Measurements from ENCODE around the gene KRT40.

KRT40 gene

GRCh38 chr17:40993839-40994238 lies 9.7 kb upstream of the KRT40 start, which contains the start of gene KRTAP3-3:
Gene KRTAP3-3 (minus strand): TSS chr17:40994164. CDS start chr17:40994097, 67 bp downstream.
- no peak for DNase-seq (ENCODE audit: low spot score)
- no peaks in the 10 kb centered on the region for H3K36me3 ChIP-seq (replicated peaks in 1 of 2; ENCODE audit: control insufficient read depth in 2 of 2, insufficient read depth in 2 of 2, low read length in 2 of 2)
- H2AK5ac ChIP-seq (ENCODE audit: low read depth, low read length): no peak within 1 kb of the TSS
- no peak within 1 kb of the TSS for H3K27ac ChIP-seq (replicated peaks; ENCODE audit: low read length)
- H3K4me1 ChIP-seq (ENCODE audit: control insufficient read depth in 2 of 2, insufficient read depth in 1 of 2, low read depth in 1 of 2, low read length in 2 of 2): peaks cover 0 to 2% of the 10 kb centered on the region in 2 donors
- WGBS, 2 donors (ENCODE audit: extremely low coverage in 2 of 2, insufficient read length in 2 of 2, insufficient replicate concordance in 1 of 2): no CpG with 5 or more reads among the region's 4 CpGs
- H3K4me3 ChIP-seq (ENCODE audit: low read length in 2 of 2): no peak within 1 kb of the TSS
- no peaks in the 10 kb centered on the region for H3K9me3 ChIP-seq (replicated peaks in 1 of 2; ENCODE audit: control insufficient read depth in 2 of 2, insufficient read depth in 1 of 2, low read depth in 1 of 2, low read length in 2 of 2)
- no peak within 1 kb of the TSS for H2BK120ac ChIP-seq (ENCODE audit: low read depth, low read length)
- no peak within 1 kb of the TSS for H2BK12ac ChIP-seq (ENCODE audit: low read length)
- H2BK15ac ChIP-seq (ENCODE audit: low read length): no peak within 1 kb of the TSS
- no peak within 1 kb of the TSS for H3K14ac ChIP-seq (ENCODE audit: low read length)
- H2AFZ ChIP-seq (ENCODE audit: low read length): no peak within 1 kb of the TSS
- peaks cover 0 to 3% (median 0%) of the 10 kb centered on the region in 3 experiments for H3K27me3 ChIP-seq (ENCODE audit: control insufficient read depth in 3 of 3, insufficient read depth in 3 of 3, low read depth in 1 of 3, low read length in 3 of 3)
- no peak within 1 kb of the TSS for H4K91ac ChIP-seq (ENCODE audit: low read depth, low read length, poor library complexity)
- H3K23ac ChIP-seq (ENCODE audit: low read depth, low read length, poor library complexity): no peak within 1 kb of the TSS
- H4K8ac ChIP-seq (ENCODE audit: low read depth, low read length): no peak within 1 kb of the TSS
- no peak within 1 kb of the TSS for H3K4ac ChIP-seq (ENCODE audit: low read length)
- no peak within 1 kb of the TSS for H2BK5ac ChIP-seq (ENCODE audit: low read length)
- H3K4me2 ChIP-seq (ENCODE audit: insufficient read depth, low read length, poor library complexity, severe bottlenecking): no peak within 1 kb of the TSS
- no peak within 1 kb of the TSS for H3K9ac ChIP-seq (ENCODE audit: low read depth, low read length, poor library complexity)
- H3K79me1 ChIP-seq (ENCODE audit: low read depth, low read length): no peaks in the 10 kb centered on the region
- peak within 1 kb of the TSS; percentile 80 for H3K18ac ChIP-seq (ENCODE audit: low read length)

GRCh38 chr17:40993084-40993483 lies 9.0 kb upstream of the KRT40 start:
- Histone ChIP-seq H2BK120ac (ENCODE audit: low read depth, low read length) (no peak overlapping the region), H3K27ac (replicated peaks; ENCODE audit: low read length) (no peak overlapping the region), H2BK15ac (ENCODE audit: low read length) (no peak overlapping the region), H3K4me3 (ENCODE audit: low read length in 2 of 2) (no peak overlapping the region), H3K9ac (ENCODE audit: low read depth, low read length, poor library complexity) (no peak overlapping the region), H3K27me3 (ENCODE audit: control insufficient read depth in 3 of 3, insufficient read depth in 3 of 3, low read depth in 1 of 3, low read length in 3 of 3) (peaks cover 0 to 3% (median 0%) of the 10 kb centered on the region in 3 experiments), H3K36me3 (replicated peaks in 1 of 2; ENCODE audit: control insufficient read depth in 2 of 2, insufficient read depth in 2 of 2, low read length in 2 of 2) (no peaks in the 10 kb centered on the region), H3K4me2 (ENCODE audit: insufficient read depth, low read length, poor library complexity, severe bottlenecking) (no peak overlapping the region), H2BK5ac (ENCODE audit: low read length) (no peak overlapping the region), H3K18ac (ENCODE audit: low read length) (no peak overlapping the region), H2BK12ac (ENCODE audit: low read length) (no peak overlapping the region), H3K4ac (ENCODE audit: low read length) (no peak overlapping the region), H3K4me1 (ENCODE audit: control insufficient read depth in 2 of 2, insufficient read depth in 1 of 2, low read depth in 1 of 2, low read length in 2 of 2) (peaks cover 0 to 2% of the 10 kb centered on the region in 2 donors), H3K23ac (ENCODE audit: low read depth, low read length, poor library complexity) (no peak overlapping the region), H4K8ac (ENCODE audit: low read depth, low read length) (no peak overlapping the region), H3K9me3 (replicated peaks in 1 of 2; ENCODE audit: control insufficient read depth in 2 of 2, insufficient read depth in 1 of 2, low read depth in 1 of 2, low read length in 2 of 2) (no peaks in the 10 kb centered on the region), H3K79me1 (ENCODE audit: low read depth, low read length) (no peaks in the 10 kb centered on the region), H2AK5ac (ENCODE audit: low read depth, low read length) (no peak overlapping the region), H2AFZ (ENCODE audit: low read length) (no peak overlapping the region), H4K91ac (ENCODE audit: low read depth, low read length, poor library complexity) (no peak overlapping the region), H3K14ac (ENCODE audit: low read length) (no peak overlapping the region)
- no peak for DNase-seq (ENCODE audit: low spot score)
- WGBS, 2 donors (ENCODE audit: extremely low coverage in 2 of 2, insufficient read length in 2 of 2, insufficient replicate concordance in 1 of 2): no CpG with 5 or more reads among the region's 2 CpGs

- Histone ChIP-seq H2AFZ (ENCODE audit: low read length) (no peak overlapping the region), H3K36me3 (replicated peaks in 1 of 2; ENCODE audit: control insufficient read depth in 2 of 2, insufficient read depth in 2 of 2, low read length in 2 of 2) (no peaks in the 10 kb centered on the region), H2BK5ac (ENCODE audit: low read length) (no peak overlapping the region), H3K14ac (ENCODE audit: low read length) (no peak overlapping the region), H4K91ac (ENCODE audit: low read depth, low read length, poor library complexity) (no peak overlapping the region), H3K79me1 (ENCODE audit: low read depth, low read length) (no peaks in the 10 kb centered on the region), H3K9me3 (replicated peaks in 1 of 2; ENCODE audit: control insufficient read depth in 2 of 2, insufficient read depth in 1 of 2, low read depth in 1 of 2, low read length in 2 of 2) (no peaks in the 10 kb centered on the region), H3K9ac (ENCODE audit: low read depth, low read length, poor library complexity) (no peak overlapping the region), H3K27ac (replicated peaks; ENCODE audit: low read length) (no peak overlapping the region), H3K4me2 (ENCODE audit: insufficient read depth, low read length, poor library complexity, severe bottlenecking) (no peak overlapping the region), H3K4me3 (ENCODE audit: low read length in 2 of 2) (no peak overlapping the region), H3K23ac (ENCODE audit: low read depth, low read length, poor library complexity) (no peak overlapping the region), H3K4me1 (ENCODE audit: control insufficient read depth in 2 of 2, insufficient read depth in 1 of 2, low read depth in 1 of 2, low read length in 2 of 2) (peaks cover 0 to 2% of the 10 kb centered on the region in 2 donors), H2BK12ac (ENCODE audit: low read length) (no peak overlapping the region), H2BK15ac (ENCODE audit: low read length) (no peak overlapping the region), H3K4ac (ENCODE audit: low read length) (no peak overlapping the region), H3K18ac (ENCODE audit: low read length) (no peak overlapping the region), H4K8ac (ENCODE audit: low read depth, low read length) (no peak overlapping the region), H3K27me3 (ENCODE audit: control insufficient read depth in 3 of 3, insufficient read depth in 3 of 3, low read depth in 1 of 3, low read length in 3 of 3) (peaks cover 0 to 3% (median 0%) of the 10 kb centered on the region in 3 experiments), H2AK5ac (ENCODE audit: low read depth, low read length) (no peak overlapping the region), H2BK120ac (ENCODE audit: low read depth, low read length) (no peak overlapping the region)
- WGBS, 2 donors (ENCODE audit: extremely low coverage in 2 of 2, insufficient read length in 2 of 2, insufficient replicate concordance in 1 of 2): no CpG with 5 or more reads among the region's 3 CpGs
- no peak for DNase-seq (ENCODE audit: low spot score)
Measured at GRCh38 chr17:40992666-40993065, 8.5 kb upstream of the KRT40 start.

GRCh38 chr17:40986920-40987319 lies 2.8 kb upstream of the KRT40 start:
- Histone ChIP-seq H4K8ac (ENCODE audit: low read depth, low read length) (no peak overlapping the region), H3K14ac (ENCODE audit: low read length) (no peak overlapping the region), H3K23ac (ENCODE audit: low read depth, low read length, poor library complexity) (no peak overlapping the region), H2BK120ac (ENCODE audit: low read depth, low read length) (no peak overlapping the region), H3K36me3 (replicated peaks in 1 of 2; ENCODE audit: control insufficient read depth in 2 of 2, insufficient read depth in 2 of 2, low read length in 2 of 2) (no peaks in the 10 kb centered on the region), H3K4me1 (ENCODE audit: control insufficient read depth in 2 of 2, insufficient read depth in 1 of 2, low read depth in 1 of 2, low read length in 2 of 2) (peaks cover 0 to 2% of the 10 kb centered on the region in 2 donors), H2AFZ (ENCODE audit: low read length) (no peak overlapping the region), H3K9ac (ENCODE audit: low read depth, low read length, poor library complexity) (no peak overlapping the region), H2AK5ac (ENCODE audit: low read depth, low read length) (no peak overlapping the region), H3K27me3 (ENCODE audit: control insufficient read depth in 3 of 3, insufficient read depth in 3 of 3, low read depth in 1 of 3, low read length in 3 of 3) (no peaks in the 10 kb centered on the region), H2BK15ac (ENCODE audit: low read length) (no peak overlapping the region), H3K79me1 (ENCODE audit: low read depth, low read length) (no peaks in the 10 kb centered on the region), H3K18ac (ENCODE audit: low read length) (no peak overlapping the region), H3K4me2 (ENCODE audit: insufficient read depth, low read length, poor library complexity, severe bottlenecking) (no peak overlapping the region), H4K91ac (ENCODE audit: low read depth, low read length, poor library complexity) (no peak overlapping the region), H3K4ac (ENCODE audit: low read length) (no peak overlapping the region), H2BK5ac (ENCODE audit: low read length) (no peak overlapping the region), H3K9me3 (replicated peaks in 1 of 2; ENCODE audit: control insufficient read depth in 2 of 2, insufficient read depth in 1 of 2, low read depth in 1 of 2, low read length in 2 of 2) (peaks cover 0 to 1% of the 10 kb centered on the region in 2 donors), H3K4me3 (ENCODE audit: low read length in 2 of 2) (no peak overlapping the region), H3K27ac (replicated peaks; ENCODE audit: low read length) (no peak overlapping the region), H2BK12ac (ENCODE audit: low read length) (no peak overlapping the region)
- no peak for DNase-seq (ENCODE audit: low spot score)
- WGBS, 2 donors (ENCODE audit: extremely low coverage in 2 of 2, insufficient read length in 2 of 2, insufficient replicate concordance in 1 of 2): no CpG with 5 or more reads among the region's 8 CpGs

Measured in neuronal stem cell (in vitro differentiated cells).